NCI-H2029 treated with DMSO at 0.1 percent for 48 hours (cell line): ENCODE data around the gene MYL3.

Experiments used
- DNase-seq: peaks from one replicate; lab custom pipeline; 2025; lab: John Stamatoyannopoulos, UW

Gene MYL3

GRCh38 chr3:46899151-46900006, 36.1 kb upstream of the MYL3 start:
- DNase-seq, result no peak

- DNase-seq, result no peak
Measured at GRCh38 chr3:46898321-46899150, 35.3 kb upstream of the MYL3 start.

- no peak for DNase-seq
Measured at GRCh38 chr3:46897829-46898320, 34.6 kb upstream of the MYL3 start.

- DNase-seq, result no peak
Measured at GRCh38 chr3:46897031-46897430, 33.8 kb upstream of the MYL3 start.

- DNase-seq, result no peak
Measured at GRCh38 chr3:46896386-46896785, 33.1 kb upstream of the MYL3 start.

GRCh38 chr3:46895761-46896160, 32.5 kb upstream of the MYL3 start:
- DNase-seq, result no peak

GRCh38 chr3:46895204-46895660, 32.0 kb upstream of the MYL3 start:
- DNase-seq, result peak; percentile 34

- DNase-seq, result no peak
Measured at GRCh38 chr3:46894256-46894655, 31.0 kb upstream of the MYL3 start.

- DNase-seq, result no peak
Measured at GRCh38 chr3:46893763-46894162, 30.5 kb upstream of the MYL3 start.

GRCh38 chr3:46893146-46893748, 30.0 kb upstream of the MYL3 start:
- DNase-seq, result no peak

- peak; percentile 27 for DNase-seq
Measured at GRCh38 chr3:46892285-46893145, 29.3 kb upstream of the MYL3 start.

- no peak for DNase-seq
Measured at GRCh38 chr3:46891132-46891531, 27.9 kb upstream of the MYL3 start.

GRCh38 chr3:46890132-46890531, 26.9 kb upstream of the MYL3 start:
- DNase-seq, result no peak

GRCh38 chr3:46889381-46890110, 26.3 kb upstream of the MYL3 start:
- no peak for DNase-seq

- DNase-seq, result no peak
Measured at GRCh38 chr3:46888705-46889104, 25.5 kb upstream of the MYL3 start.

GRCh38 chr3:46887980-46888494, 24.8 kb upstream of the MYL3 start:
- DNase-seq, result no peak

GRCh38 chr3:46885612-46886011, 22.4 kb upstream of the MYL3 start:
- DNase-seq, result no peak

- DNase-seq, result no peak
Measured at GRCh38 chr3:46884929-46885328, 21.7 kb upstream of the MYL3 start.

- DNase-seq, result no peak
Measured at GRCh38 chr3:46884427-46884826, 21.2 kb upstream of the MYL3 start.

- no peak for DNase-seq
Measured at GRCh38 chr3:46883830-46884185, 20.6 kb upstream of the MYL3 start.
